ENCODE data around the gene PDE8B. TPM values are rescaled to one million over a fixed set of nuclear protein-coding genes. Genes with fewer than 3 reads are reported as not detected.

The PDE8B gene
- total RNA-seq, 1 donor from 2014 or later = 0.18 TPM

DNA sequence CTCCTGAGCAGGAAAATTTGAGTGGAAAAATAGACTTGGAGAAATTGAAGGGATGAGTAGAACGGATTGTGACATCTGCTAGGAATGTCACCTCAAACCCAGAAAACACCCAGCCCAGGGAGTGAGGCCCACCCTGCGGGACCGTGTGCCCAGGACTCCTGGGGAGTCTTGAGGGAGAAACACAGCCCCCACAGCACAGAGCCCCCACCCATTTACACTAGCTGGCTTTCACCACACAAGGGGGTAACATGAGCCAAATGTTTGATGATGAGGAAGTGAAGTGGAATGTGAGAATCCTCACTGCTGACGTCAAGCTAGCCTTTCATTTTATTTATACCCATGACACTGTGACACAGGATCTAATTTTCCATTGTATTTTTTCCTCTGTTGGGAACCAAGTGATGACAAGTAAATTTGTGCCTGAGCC lies 42.8 kb upstream of the PDE8B start:
- peak overlapping the region; percentile 24 for H3K4me3 ChIP-seq (ENCODE audit: insufficient read depth, low read depth, low read length)
- Mint-ChIP-seq H3K27ac (ENCODE audit: unreplicated experiment) (peak overlapping the region; percentile 83), H3K27me3 (ENCODE audit: low read depth, unreplicated experiment) (peaks cover 4% of the 10 kb centered on the region), H3K4me3 (ENCODE audit: unreplicated experiment) (no peak overlapping the region), H3K9me3 (ENCODE audit: unreplicated experiment) (no peaks in the 10 kb centered on the region), H3K4me1 (ENCODE audit: low read depth, unreplicated experiment) (peaks cover 10% of the 10 kb centered on the region), H3K36me3 (ENCODE audit: low read depth, unreplicated experiment) (no peaks in the 10 kb centered on the region)
- H3K27me3 ChIP-seq (ENCODE audit: insufficient read depth, low read length) = no peaks in the 10 kb centered on the region
- no peaks in the 10 kb centered on the region for H4K20me1 ChIP-seq (ENCODE audit: insufficient read depth, low read length)
- H3K36me3 ChIP-seq (ENCODE audit: insufficient read depth, low read length) = no peaks in the 10 kb centered on the region
- H3K4me1 ChIP-seq (ENCODE audit: insufficient read depth, low read length) = peaks cover 15% of the 10 kb centered on the region
- peak overlapping the region; percentile 59 for H3K9ac ChIP-seq (ENCODE audit: low read length)
- DNase-seq (ENCODE audit: low read depth) (peak; percentile 90), FAIRE-seq (peak; percentile 93)
- no peaks in the 10 kb centered on the region for H3K9me3 ChIP-seq (ENCODE audit: insufficient read depth, low read depth, low read length)
- H2AFZ ChIP-seq (ENCODE audit: low read depth, low read length) = peak overlapping the region; percentile 55
- H3K4me2 ChIP-seq (ENCODE audit: low read length) = peak overlapping the region; percentile 72
- TF ChIP-seq EZH2 (IDR thresholded peaks at IDR 0.05; ENCODE audit: insufficient read depth, low read length) (no peak), CTCF (IDR thresholded peaks at IDR 0.05; ENCODE audit: insufficient read depth, low read depth, low read length) (no peak)
- peak overlapping the region; percentile 66 for H3K27ac ChIP-seq (ENCODE audit: low read depth, low read length)
- no peaks in the 10 kb centered on the region for H3K79me2 ChIP-seq (ENCODE audit: insufficient read depth, low read length)

DNA sequence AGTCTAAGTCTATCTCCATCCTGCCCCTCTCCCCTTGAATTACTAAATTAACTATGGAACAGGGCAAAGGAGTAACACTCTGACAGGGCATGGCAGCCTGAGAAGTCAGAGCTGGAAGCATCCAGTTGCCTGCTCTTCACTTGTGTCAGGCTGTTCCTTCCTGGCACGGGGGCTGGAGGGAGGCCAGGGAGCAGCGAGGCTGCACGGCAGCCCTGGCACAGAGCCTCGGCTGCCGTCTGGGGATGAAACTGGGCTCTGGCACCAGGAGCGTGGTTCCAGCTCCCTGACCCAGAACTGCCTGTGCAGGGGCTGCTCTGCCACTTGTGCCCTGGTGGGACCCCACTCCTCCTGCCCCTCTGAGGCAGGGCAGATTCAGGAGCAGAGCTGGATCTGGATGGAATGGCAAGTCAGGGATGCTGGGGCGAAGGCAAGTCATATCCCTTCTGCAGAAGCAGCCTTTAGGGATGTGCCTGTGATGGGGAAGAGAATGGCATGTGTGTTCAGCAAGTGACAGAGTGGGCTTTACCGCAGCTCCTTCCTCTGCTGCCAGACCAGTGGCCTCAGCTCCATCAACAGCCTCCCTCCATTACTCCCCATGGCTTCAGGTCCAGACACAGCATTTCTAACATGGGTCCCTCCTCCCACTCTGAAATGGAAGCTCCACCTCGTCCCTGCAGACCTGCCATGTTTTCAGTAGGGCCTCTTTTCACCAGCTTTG lies 42.2 kb upstream of the PDE8B start:
- peak overlapping the region; percentile 24 for H3K4me3 ChIP-seq (ENCODE audit: insufficient read depth, low read depth, low read length)
- H3K27ac Mint-ChIP-seq (ENCODE audit: unreplicated experiment) = peak overlapping the region; percentile 83
- peak overlapping the region; percentile 55 for H2AFZ ChIP-seq (ENCODE audit: low read depth, low read length)

More for the DNA sequence above, 42.2 kb upstream of the PDE8B start:
- Mint-ChIP-seq H3K9me3 (ENCODE audit: unreplicated experiment) (no peaks in the 10 kb centered on the region), H3K4me3 (ENCODE audit: unreplicated experiment) (no peak overlapping the region), H3K36me3 (ENCODE audit: low read depth, unreplicated experiment) (no peaks in the 10 kb centered on the region), H3K4me1 (ENCODE audit: low read depth, unreplicated experiment) (peaks cover 10% of the 10 kb centered on the region), H3K27me3 (ENCODE audit: low read depth, unreplicated experiment) (peaks cover 4% of the 10 kb centered on the region)
- Histone ChIP-seq H3K9me3 (ENCODE audit: insufficient read depth, low read depth, low read length) (no peaks in the 10 kb centered on the region), H3K79me2 (ENCODE audit: insufficient read depth, low read length) (no peaks in the 10 kb centered on the region), H3K27me3 (ENCODE audit: insufficient read depth, low read length) (no peaks in the 10 kb centered on the region), H3K36me3 (ENCODE audit: insufficient read depth, low read length) (no peaks in the 10 kb centered on the region), H3K4me1 (ENCODE audit: insufficient read depth, low read length) (peaks cover 15% of the 10 kb centered on the region), H3K27ac (ENCODE audit: low read depth, low read length) (peak overlapping the region; percentile 66), H3K9ac (ENCODE audit: low read length) (peak overlapping the region; percentile 59), H3K4me2 (ENCODE audit: low read length) (peak overlapping the region; percentile 72), H4K20me1 (ENCODE audit: insufficient read depth, low read length) (no peaks in the 10 kb centered on the region)
- TF ChIP-seq EZH2 (IDR thresholded peaks at IDR 0.05; ENCODE audit: insufficient read depth, low read length) = no peak
- no peak for TF ChIP-seq CTCF (IDR thresholded peaks at IDR 0.05; ENCODE audit: insufficient read depth, low read depth, low read length)
- DNase-seq (ENCODE audit: low read depth) (no peak), FAIRE-seq (no peak)
